ENCODE measurements around the gene TMEM8B.

Gene TMEM8B

GRCh38 chr9:35829084-35829763 lies at the start of gene TMEM8B:
Gene TMEM8B, plus strand, starts transcription at chr9:35829228. Its CDS starts 220 bp downstream, at chr9:35829448.
- DNase-seq: peak; percentile 6

- no peak for DNase-seq
Measured at GRCh38 chr9:35781066-35781465, 48.0 kb upstream of the TMEM8B start.

GRCh38 chr9:35783418-35783817 lies 45.6 kb upstream of the TMEM8B start:
- no peak for DNase-seq

- DNase-seq: no peak
Measured at GRCh38 chr9:35789541-35789940, 39.5 kb upstream of the TMEM8B start.

- DNase-seq: no peak
Measured at GRCh38 chr9:35790025-35790384, 39.0 kb upstream of the TMEM8B start.

GRCh38 chr9:35790385-35791296 lies 38.4 kb upstream of the TMEM8B start:
- peak; percentile 29 for DNase-seq

GRCh38 chr9:35791297-35791921 lies 37.6 kb upstream of the TMEM8B start, which contains the start of gene NPR2:
Gene NPR2, plus strand, starts transcription at chr9:35791591. Its CDS starts 818 bp downstream, at chr9:35792409.
- DNase-seq: no peak

GRCh38 chr9:35792024-35792813 lies 36.8 kb upstream of the TMEM8B start:
- DNase-seq: no peak

GRCh38 chr9:35792826-35793225 lies 36.2 kb upstream of the TMEM8B start:
- no peak for DNase-seq

GRCh38 chr9:35793461-35793860 lies 35.6 kb upstream of the TMEM8B start:
- no peak for DNase-seq

- DNase-seq: no peak
Measured at GRCh38 chr9:35795695-35796094, 33.3 kb upstream of the TMEM8B start.

- DNase-seq: no peak
Measured at GRCh38 chr9:35797311-35798109, 31.5 kb upstream of the TMEM8B start.

- DNase-seq: no peak
Measured at GRCh38 chr9:35798658-35799374, 30.2 kb upstream of the TMEM8B start.

- no peak for DNase-seq
Measured at GRCh38 chr9:35800530-35800929, 28.5 kb upstream of the TMEM8B start.

- DNase-seq: no peak
Measured at GRCh38 chr9:35801328-35802128, 27.5 kb upstream of the TMEM8B start.

- no peak for DNase-seq
Measured at GRCh38 chr9:35806101-35806500, 22.9 kb upstream of the TMEM8B start.

- no peak for DNase-seq
Measured at GRCh38 chr9:35808433-35808832, 20.6 kb upstream of the TMEM8B start.

- no peak for DNase-seq
Measured at GRCh38 chr9:35810122-35810521, 18.9 kb upstream of the TMEM8B start.

GRCh38 chr9:35811381-35812024 lies 17.5 kb upstream of the TMEM8B start:
- DNase-seq: no peak

Data from NCI-H1417 treated with DMSO at 0.1 percent for 48 hours (cell line).